HepG2 (cell line): ENCODE data around the gene PKD1L1. TPM values are rescaled to one million over a fixed set of nuclear protein-coding genes. Genes with fewer than 3 reads are reported as not detected.
A peak's percentile ranks its signal among the peaks of the same experiment; 100 is the strongest.

Source experiments
- AGO1 ChIP-seq: fragments of 200-400 bp; formaldehyde crosslinking; IDR thresholded peaks from 2 replicates; pipeline ENCODE4 v1.6.1; 2017; ENCODE audit warnings: mild to moderate bottlenecking, low read depth, low read length, moderate library complexity; ENCODE audit not compliant: poor library complexity, severe bottlenecking
- ARID4A ChIP-seq: sonication (generic); formaldehyde crosslinking; IDR thresholded peaks from 2 replicates; pipeline ENCODE4 v1.5.0; 2020; ENCODE audit warnings: mild to moderate bottlenecking, missing genetic modification reagents, borderline replicate concordance
- BCL3 ChIP-seq: sonication (generic); formaldehyde crosslinking; IDR thresholded peaks from 2 replicates; pipeline ENCODE4 v1.5.1; 2020; ENCODE audit warnings: mild to moderate bottlenecking, missing genetic modification reagents, moderate library complexity
- CERS6 ChIP-seq: sonication (generic); formaldehyde crosslinking; IDR thresholded peaks from 2 replicates; pipeline ENCODE4 v1.5.0; 2020; ENCODE audit warnings: missing genetic modification reagents
- CREM ChIP-seq, 2 experiments: sonication (generic) in 1 of 2; formaldehyde crosslinking in 1 of 2; IDR thresholded peaks; 2 replicates each; pipeline versions ENCODE4 v1.4.0 to v1.6.1; 2016 to 2020; ENCODE audit warnings: antibody characterized with exemption in 1 of 2, mild to moderate bottlenecking in 1 of 2, missing genetic modification reagents in 1 of 2
- FOXM1 ChIP-seq: sonication (generic); formaldehyde crosslinking; IDR thresholded peaks from 2 replicates; pipeline ENCODE4 v1.5.0; 2020; ENCODE audit warnings: missing genetic modification reagents
- HNRNPLL ChIP-seq: fragments of 200-400 bp; formaldehyde crosslinking; IDR thresholded peaks from 2 replicates; pipeline ENCODE4 v1.6.1; 2017; ENCODE audit warnings: mild to moderate bottlenecking, low read depth, low read length; ENCODE audit not compliant: poor library complexity, severe bottlenecking
- IKZF4 ChIP-seq: sonication (generic); formaldehyde crosslinking; IDR thresholded peaks from 2 replicates; pipeline ENCODE4 v1.5.1; 2020; ENCODE audit warnings: borderline replicate concordance, mild to moderate bottlenecking, low read depth, missing genetic modification reagents; ENCODE audit errors: not compliant biosample characterization
- MEF2D ChIP-seq: sonication (generic); formaldehyde crosslinking; IDR thresholded peaks from 2 replicates; pipeline ENCODE4 v1.5.1; 2020; ENCODE audit warnings: mild to moderate bottlenecking, missing genetic modification reagents
- NRL ChIP-seq: sonication (generic); formaldehyde crosslinking; IDR thresholded peaks from 2 replicates; pipeline ENCODE4 v1.5.0; 2020; ENCODE audit warnings: missing genetic modification reagents, mild to moderate bottlenecking, moderate library complexity, borderline replicate concordance
- PLRG1 ChIP-seq: fragments of 450-650 bp; conservative IDR thresholded peaks from 2 replicates; pipeline ENCODE4 v1.6.1; 2016
- REL ChIP-seq: sonication (generic); formaldehyde crosslinking; conservative IDR thresholded peaks from 2 replicates; pipeline ENCODE4 v1.8.0; 2022; ENCODE audit warnings: mild to moderate bottlenecking, missing genetic modification reagents, moderate library complexity
- RFX5 ChIP-seq: IDR thresholded peaks from 2 replicates; pipeline ENCODE4 v1.6.1; 2011; ENCODE audit warnings: low read depth, low read length, improper control_type of control experiment
- ZBTB46 ChIP-seq: sonication (generic); formaldehyde crosslinking; IDR thresholded peaks from 2 replicates; pipeline ENCODE4 v1.4.0; 2020; ENCODE audit warnings: mild to moderate bottlenecking, missing genetic modification reagents, borderline replicate concordance
- ZNF3 ChIP-seq: IDR thresholded peaks from 2 replicates; pipeline ENCODE4 v1.7.0; 2017; ENCODE audit warnings: inconsistent platforms
- ZNF513 ChIP-seq: sonication (generic); formaldehyde crosslinking; conservative IDR thresholded peaks from 2 replicates; pipeline ENCODE4 v1.5.0; 2020; ENCODE audit warnings: missing genetic modification reagents
- ZNF614 ChIP-seq: IDR thresholded peaks from 2 replicates; pipeline ENCODE4 v1.6.1; 2018; ENCODE audit warnings: missing biosample characterization, missing genetic modification reagents, inconsistent platforms, borderline replicate concordance
- ZNF790 ChIP-seq: sonication (generic); formaldehyde crosslinking; IDR thresholded peaks from 2 replicates; pipeline ENCODE4 v1.8.0; 2022; ENCODE audit warnings: missing genetic modification reagents, mild to moderate bottlenecking, borderline replicate concordance
- ZNF891 ChIP-seq: sonication (generic); formaldehyde crosslinking; IDR thresholded peaks from 2 replicates; pipeline ENCODE4 v1.5.0; 2020; ENCODE audit warnings: mild to moderate bottlenecking, missing genetic modification reagents
- polyA plus RNA-seq, 8 experiments: library from polyadenylated mRNA; depleted of rRNA in 3 of 8; stranded (reverse) in 7 of 8; unstranded in 1 of 8; fragments of >200 nt; fragmentation: Illumina TruSeq in 4 of 8; extraction: Trizol in 4 of 8; gene quantifications; 2 replicates each; pipeline versions ENCODE4 v1.2.1 to v1.2.3, GENCODE V29; 2011 to 2016; ENCODE audit warnings: low read depth in 4 of 8, missing spikeins in 1 of 8, mixed read lengths in 1 of 8; ENCODE audit not compliant: insufficient read depth in 1 of 8
- total RNA-seq, 5 experiments: library from RNA; depleted of rRNA; stranded (reverse); fragments of >200 nt; fragmentation: Illumina TruSeq; extraction: Trizol; gene quantifications; 2 replicates each; pipeline ENCODE4 v1.2.3, GENCODE V29; 2016; ENCODE audit warnings: low read depth in 1 of 5

PKD1L1 gene
- total and polyA plus RNA-seq, 2 of the 13 experiments (the other 11 are each of a cell fraction or from before 2014, with no cell fraction given), result 0.01 TPM; not detected in 1

GRCh38 chr7:47991741-47992311, 43.6 kb upstream of the PKD1L1 start (continued):
- TF ChIP-seq MEF2D (CRISPR knock-in tag) (peak; percentile 67; the same call in 1 of the 2 replicates), ZNF891 (CRISPR knock-in tag) (0 out of 2 replicates have a peak, but pooled peaks have one; percentile 56), ZNF3 (no peak), RFX5 (no peak), FOXM1 (CRISPR knock-in tag) (no peak), AGO1 (no peak), ZBTB46 (no peak), ZNF790 (no peak), HNRNPLL (peak; percentile 49), ARID4A (CRISPR knock-in tag) (peak; percentile 54; the same call in 1 of the 2 replicates), ZNF513 (CRISPR knock-in tag) (no peak), BCL3 (CRISPR knock-in tag) (no peak), NRL (peak; percentile 47; the same call in 1 of the 2 replicates), CERS6 (CRISPR knock-in tag) (no peak), IKZF4 (peak; percentile 34), ZNF614 (peak; percentile 40; the same call in 1 of the 2 replicates), PLRG1 (no peak), REL (CRISPR knock-in tag) (no peak), CREM (IDR thresholded peaks at IDR 0.05) (no peak), CREM (CRISPR knock-in tag; IDR thresholded peaks at IDR 0.05) (no peak)
